ENCODE results near the gene SAP30BP.

The SAP30BP gene

GRCh38 chr17:75706042-75706728 lies 39.0 kb downstream of the SAP30BP start (continued):
- no peak for TF ChIP-seq PATZ1 (CRISPR knock-in tag; IDR thresholded peaks at IDR 0.05; ENCODE audit: borderline replicate concordance)
- TF ChIP-seq TCF4 (CRISPR knock-in tag; IDR thresholded peaks at IDR 0.05; ENCODE audit: borderline replicate concordance), result no peak
- no peak for TF ChIP-seq PPARA (CRISPR knock-in tag; IDR thresholded peaks at IDR 0.05; ENCODE audit: borderline replicate concordance)
- no peak for TF ChIP-seq OSR1 (CRISPR knock-in tag; IDR thresholded peaks at IDR 0.05)

DNA sequence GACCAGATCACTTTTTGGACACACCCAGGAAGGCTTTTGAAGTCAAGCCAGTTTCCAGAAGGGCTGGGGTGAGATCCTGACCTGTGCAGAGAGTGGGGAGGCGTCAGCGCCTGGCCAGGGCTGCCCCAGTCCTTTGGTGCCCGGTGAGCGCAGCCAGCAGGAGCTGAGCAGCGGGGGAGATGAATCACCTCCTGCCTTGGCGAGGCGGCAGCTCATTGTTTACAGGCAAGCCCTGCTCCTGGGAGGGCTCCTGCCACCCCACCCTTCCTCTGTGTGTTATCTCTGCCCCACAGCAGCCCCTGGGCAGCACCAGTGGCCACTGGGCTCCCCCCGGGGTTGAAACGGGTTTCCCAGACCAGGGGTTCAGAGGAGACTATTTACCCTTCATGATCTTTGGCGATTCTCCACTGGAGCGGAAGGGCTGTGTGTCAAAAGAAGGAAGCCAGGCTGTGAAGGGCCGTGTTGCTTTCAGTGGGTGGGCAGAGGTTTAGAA lies 40.0 kb downstream of the SAP30BP start:
- peak; percentile 81 for ATAC-seq
- TF ChIP-seq PATZ1 (CRISPR knock-in tag; IDR thresholded peaks at IDR 0.05; ENCODE audit: borderline replicate concordance) (peak; percentile 63; the same call in 1 of the 2 replicates), ZNF565 (CRISPR knock-in tag; conservative IDR thresholded peaks at IDR 0.05; ENCODE audit: low read depth) (no peak)

- no peak; the same call in 2 of the 3 replicates for ATAC-seq
- no peak for TF ChIP-seq TCF4 (CRISPR knock-in tag; IDR thresholded peaks at IDR 0.05; ENCODE audit: borderline replicate concordance)
- TF ChIP-seq RARB (CRISPR knock-in tag; IDR thresholded peaks at IDR 0.05), result no peak
- no peak for TF ChIP-seq BACH2 (CRISPR knock-in tag; IDR thresholded peaks at IDR 0.05; ENCODE audit: borderline replicate concordance)
Measured at GRCh38 chr17:75712446-75712845, 45.3 kb downstream of the SAP30BP start.

- no peak for ATAC-seq
- TF ChIP-seq, protein P1, sequence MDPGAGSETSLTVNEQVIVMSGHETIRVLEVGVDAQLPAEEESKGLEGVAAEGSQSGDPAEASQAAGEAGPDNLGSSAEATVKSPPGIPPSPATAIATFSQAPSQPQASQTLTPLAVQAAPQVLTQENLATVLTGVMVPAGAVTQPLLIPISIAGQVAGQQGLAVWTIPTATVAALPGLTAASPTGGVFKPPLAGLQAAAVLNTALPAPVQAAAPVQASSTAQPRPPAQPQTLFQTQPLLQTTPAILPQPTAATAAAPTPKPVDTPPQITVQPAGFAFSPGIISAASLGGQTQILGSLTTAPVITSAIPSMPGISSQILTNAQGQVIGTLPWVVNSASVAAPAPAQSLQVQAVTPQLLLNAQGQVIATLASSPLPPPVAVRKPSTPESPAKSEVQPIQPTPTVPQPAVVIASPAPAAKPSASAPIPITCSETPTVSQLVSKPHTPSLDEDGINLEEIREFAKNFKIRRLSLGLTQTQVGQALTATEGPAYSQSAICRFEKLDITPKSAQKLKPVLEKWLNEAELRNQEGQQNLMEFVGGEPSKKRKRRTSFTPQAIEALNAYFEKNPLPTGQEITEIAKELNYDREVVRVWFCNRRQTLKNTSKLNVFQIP (CRISPR knock-in tag; IDR thresholded peaks at IDR 0.05; ENCODE audit: borderline replicate concordance, low read depth), result no peak
Measured at GRCh38 chr17:75719732-75720131, 52.6 kb downstream of the SAP30BP start.

DNA sequence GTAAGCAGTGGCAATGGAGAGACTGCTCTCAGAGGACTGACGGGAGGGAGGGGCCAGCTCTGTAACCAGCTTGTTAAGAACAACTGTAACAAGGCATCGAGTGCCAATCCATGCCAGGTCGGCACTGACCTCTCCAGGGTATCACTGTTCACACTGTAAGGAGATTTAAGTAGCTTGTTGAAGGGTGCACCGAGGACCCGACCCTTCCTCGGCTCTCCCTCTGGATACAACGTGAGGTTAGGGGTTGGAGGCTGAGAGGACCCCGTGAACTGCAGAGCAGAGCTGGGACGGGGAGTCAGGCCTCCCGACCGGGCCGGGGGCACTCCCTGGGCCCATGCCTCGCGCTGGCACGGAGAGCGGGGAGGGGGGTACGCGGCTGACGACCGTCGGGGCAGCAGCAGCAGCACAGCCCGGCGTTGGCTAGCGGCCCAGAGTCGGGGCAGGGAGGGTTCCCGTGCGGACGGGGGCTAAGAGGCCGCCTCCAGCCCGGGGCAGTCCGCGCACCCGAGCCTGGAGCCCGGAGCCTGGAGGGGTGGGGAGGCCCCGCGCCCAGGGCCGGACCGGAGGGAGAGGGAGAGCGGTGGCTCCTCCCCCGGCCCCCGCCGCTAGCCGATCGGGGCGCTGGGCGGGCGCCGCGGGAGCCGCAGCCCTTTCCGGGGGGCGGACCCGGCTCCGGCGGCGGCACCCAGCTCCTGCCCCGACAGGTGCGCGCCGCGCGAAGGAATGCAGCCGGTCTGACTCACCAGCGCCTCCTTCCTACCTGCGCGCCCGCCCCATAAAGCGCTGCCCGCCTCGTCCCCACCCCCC lies 53.7 kb downstream of the SAP30BP start, which contains the start of gene ITGB4:
Gene ITGB4, plus strand, starts transcription at position 804 of the 807 bp plus-strand sequence. CDS start 3,245 bp downstream, outside the sequence.
- TF ChIP-seq ZNF8 (CRISPR knock-in tag; IDR thresholded peaks at IDR 0.05), result no peak
- no peak for TF ChIP-seq ZFP3 (CRISPR knock-in tag; IDR thresholded peaks at IDR 0.05)
- TF ChIP-seq ISL1 (CRISPR knock-in tag; IDR thresholded peaks at IDR 0.05), result no peak
- no peak for TF ChIP-seq PATZ1 (CRISPR knock-in tag; IDR thresholded peaks at IDR 0.05; ENCODE audit: borderline replicate concordance)
- no peak for TF ChIP-seq ARNTL (CRISPR knock-in tag; IDR thresholded peaks at IDR 0.05; ENCODE audit: borderline replicate concordance, low read depth)
- TF ChIP-seq OSR1 (CRISPR knock-in tag; IDR thresholded peaks at IDR 0.05), result no peak
- TF ChIP-seq RARB (CRISPR knock-in tag; IDR thresholded peaks at IDR 0.05), result no peak
- TF ChIP-seq ZFP30 (CRISPR knock-in tag; IDR thresholded peaks at IDR 0.05), result no peak
- no peak for TF ChIP-seq SNAI2 (CRISPR knock-in tag; IDR thresholded peaks at IDR 0.05)
- TF ChIP-seq, protein P2, sequence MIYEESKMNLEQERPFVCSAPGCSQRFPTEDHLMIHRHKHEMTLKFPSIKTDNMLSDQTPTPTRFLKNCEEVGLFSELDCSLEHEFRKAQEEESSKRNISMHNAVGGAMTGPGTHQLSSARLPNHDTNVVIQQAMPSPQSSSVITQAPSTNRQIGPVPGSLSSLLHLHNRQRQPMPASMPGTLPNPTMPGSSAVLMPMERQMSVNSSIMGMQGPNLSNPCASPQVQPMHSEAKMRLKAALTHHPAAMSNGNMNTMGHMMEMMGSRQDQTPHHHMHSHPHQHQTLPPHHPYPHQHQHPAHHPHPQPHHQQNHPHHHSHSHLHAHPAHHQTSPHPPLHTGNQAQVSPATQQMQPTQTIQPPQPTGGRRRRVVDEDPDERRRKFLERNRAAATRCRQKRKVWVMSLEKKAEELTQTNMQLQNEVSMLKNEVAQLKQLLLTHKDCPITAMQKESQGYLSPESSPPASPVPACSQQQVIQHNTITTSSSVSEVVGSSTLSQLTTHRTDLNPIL (CRISPR knock-in tag; IDR thresholded peaks at IDR 0.05; ENCODE audit: low read depth), result no peak
- TF ChIP-seq BACH2 (CRISPR knock-in tag; IDR thresholded peaks at IDR 0.05; ENCODE audit: borderline replicate concordance), result no peak
- TF ChIP-seq ZC3H10 (CRISPR knock-in tag; IDR thresholded peaks at IDR 0.05), result no peak
- no peak for TF ChIP-seq ESRRG (CRISPR knock-in tag; IDR thresholded peaks at IDR 0.05)
- no peak for TF ChIP-seq GLIS3 (CRISPR knock-in tag; IDR thresholded peaks at IDR 0.05)
- TF ChIP-seq ZNF70 (CRISPR knock-in tag; IDR thresholded peaks at IDR 0.05), result no peak
- TF ChIP-seq ZNF565 (CRISPR knock-in tag; conservative IDR thresholded peaks at IDR 0.05; ENCODE audit: low read depth), result no peak
- TF ChIP-seq TCF4 (CRISPR knock-in tag; IDR thresholded peaks at IDR 0.05; ENCODE audit: borderline replicate concordance), result no peak
- TF ChIP-seq, protein P3, sequence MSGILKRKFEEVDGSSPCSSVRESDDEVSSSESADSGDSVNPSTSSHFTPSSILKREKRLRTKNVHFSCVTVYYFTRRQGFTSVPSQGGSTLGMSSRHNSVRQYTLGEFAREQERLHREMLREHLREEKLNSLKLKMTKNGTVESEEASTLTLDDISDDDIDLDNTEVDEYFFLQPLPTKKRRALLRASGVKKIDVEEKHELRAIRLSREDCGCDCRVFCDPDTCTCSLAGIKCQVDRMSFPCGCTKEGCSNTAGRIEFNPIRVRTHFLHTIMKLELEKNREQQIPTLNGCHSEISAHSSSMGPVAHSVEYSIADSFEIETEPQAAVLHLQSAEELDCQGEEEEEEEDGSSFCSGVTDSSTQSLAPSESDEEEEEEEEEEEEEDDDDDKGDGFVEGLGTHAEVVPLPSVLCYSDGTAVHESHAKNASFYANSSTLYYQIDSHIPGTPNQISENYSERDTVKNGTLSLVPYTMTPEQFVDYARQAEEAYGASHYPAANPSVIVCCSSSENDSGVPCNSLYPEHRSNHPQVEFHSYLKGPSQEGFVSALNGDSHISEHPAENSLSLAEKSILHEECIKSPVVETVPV (CRISPR knock-in tag; IDR thresholded peaks at IDR 0.05), result no peak
- ATAC-seq, result peak; percentile 57
